Activated T-helper 1 cell treated with anti-CD3 and anti-CD28 coated beads, Interleukin-12 subunit alpha, Interleukin-12 subunit beta, Interleukin-2, Interleukin-4 antibody, amounts not matched to agents 30 ng/mL and 10 ng/mL and 1 ng/mL, durations not matched to agents 14 hours and 24 hours and 36 hours (primary cell): Measurements from ENCODE around the gene ANKRD17. TPM values are rescaled to one million over a fixed set of nuclear protein-coding genes. Genes with fewer than 3 reads are reported as not detected.
"Not testable (repeated sequence)": the region's sequence is repeated elsewhere in the genome, so short reads cannot be mapped to it uniquely, and the experiment has no call there.

Source experiments
- DNase-seq: peaks from one replicate; pipeline ENCODE4 v3.0.0; 2021; ENCODE audit warnings: low spot score
- H3K27ac Mint-ChIP-seq: one replicate; pipeline ENCODE4 v1.8.0; 2021; ENCODE audit warnings: mild to moderate bottlenecking, mixed read lengths
- H3K27me3 Mint-ChIP-seq: one replicate; pipeline ENCODE4 v1.8.0; 2022; ENCODE audit warnings: mild to moderate bottlenecking, moderate library complexity, mixed read lengths; ENCODE audit not compliant: insufficient read depth
- H3K36me3 Mint-ChIP-seq: one replicate; pipeline ENCODE4 v1.8.0; 2021; ENCODE audit warnings: low read depth, mixed read lengths
- H3K4me1 Mint-ChIP-seq: one replicate; pipeline ENCODE4 v1.8.0; 2021; ENCODE audit warnings: low read depth, mixed read lengths
- H3K4me3 Mint-ChIP-seq: one replicate; pipeline ENCODE4 v1.8.0; 2021; ENCODE audit warnings: mild to moderate bottlenecking, moderate library complexity, mixed read lengths
- H3K9me3 Mint-ChIP-seq: one replicate; pipeline ENCODE4 v1.8.0; 2021; ENCODE audit warnings: mixed read lengths
- intact Hi-C: fragments of 100-400 bp; cut with micrococcal nuclease; formaldehyde crosslinking; loops from one replicate; pipeline ENCODE4 v1.15.1; 2024
- total RNA-seq: library from RNA; stranded (reverse); gene quantifications from 2 replicates; pipeline ENCODE4 v1.2.3, GENCODE V29; 2022

ANKRD17 gene
- total RNA-seq, 1 donor from 2014 or later, result 68.6 TPM

- H3K27me3 Mint-ChIP-seq, result no peaks in the 10 kb centered on the region
- no peak overlapping the region for H3K4me3 Mint-ChIP-seq
- no peak overlapping the region for H3K27ac Mint-ChIP-seq
- peaks cover 28% of the 10 kb centered on the region for H3K36me3 Mint-ChIP-seq
- H3K9me3 Mint-ChIP-seq, result peaks cover 4% of the 10 kb centered on the region
- intact Hi-C loops, result no loop called here
- H3K4me1 Mint-ChIP-seq, result peaks cover 14% of the 10 kb centered on the region
- DNase-seq, result no peak
Observed at GRCh38 chr4:73211968-73212367, 46.6 kb downstream of the ANKRD17 start.

- Mint-ChIP-seq H3K4me1 (peaks cover 17% of the 10 kb centered on the region), H3K9me3 (peaks cover 10% of the 10 kb centered on the region), H3K4me3 (no peak overlapping the region), H3K27me3 (no peaks in the 10 kb centered on the region), H3K27ac (no peak overlapping the region), H3K36me3 (peaks cover 38% of the 10 kb centered on the region)
- intact Hi-C loops, result no loop called here
- no peak for DNase-seq
Observed at GRCh38 chr4:73208376-73208775, 50.2 kb downstream of the ANKRD17 start.

- no peak overlapping the region for H3K27ac Mint-ChIP-seq
- intact Hi-C loops, result no loop called here
- H3K4me3 Mint-ChIP-seq, result no peak overlapping the region
- peaks cover 35% of the 10 kb centered on the region for H3K36me3 Mint-ChIP-seq
- no peak for DNase-seq
- H3K4me1 Mint-ChIP-seq, result peaks cover 11% of the 10 kb centered on the region
- H3K27me3 Mint-ChIP-seq, result no peaks in the 10 kb centered on the region
- H3K9me3 Mint-ChIP-seq, result peaks cover 19% of the 10 kb centered on the region
Observed at GRCh38 chr4:73206236-73206635, 52.4 kb downstream of the ANKRD17 start.

DNA sequence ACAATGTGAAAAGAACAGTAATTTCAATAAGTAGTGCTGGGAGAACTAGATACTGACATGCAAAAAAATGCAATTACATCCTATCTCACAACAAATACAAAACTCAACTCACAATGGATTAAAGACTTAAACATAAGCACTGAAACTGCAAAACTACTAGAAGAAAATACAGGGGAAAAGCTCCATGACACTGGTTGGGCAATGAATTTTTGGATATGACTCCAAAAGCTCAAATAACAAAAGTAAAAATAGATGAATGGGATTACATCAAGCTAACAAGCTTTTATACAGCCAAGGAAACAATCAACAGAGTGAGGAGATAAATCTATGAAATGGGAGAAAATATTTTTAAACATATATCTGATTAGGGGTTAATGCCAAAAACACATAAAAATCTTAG lies 53.1 kb downstream of the ANKRD17 start:
- Mint-ChIP-seq H3K27me3 (no peaks in the 10 kb centered on the region), H3K27ac (no peak overlapping the region), H3K36me3 (peaks cover 32% of the 10 kb centered on the region)

DNA sequence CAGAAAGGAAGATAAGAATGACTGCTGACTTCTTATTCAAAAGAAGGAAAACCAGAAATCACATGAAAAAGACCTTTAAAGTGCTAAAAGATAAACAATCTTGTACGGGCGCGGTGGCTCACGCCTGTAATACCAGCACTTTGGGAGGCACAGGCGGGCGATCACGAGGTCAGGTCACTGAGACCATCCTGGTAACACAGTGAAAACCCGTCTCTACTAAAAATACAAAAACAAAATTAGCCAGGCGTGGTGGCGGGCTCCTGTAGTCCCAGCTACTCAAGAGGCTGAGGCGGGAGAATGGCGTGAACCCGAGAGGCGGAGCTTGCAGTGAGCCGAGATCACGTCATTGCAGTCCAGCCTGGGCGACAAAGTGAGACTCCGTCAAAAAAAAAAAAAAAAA lies 54.6 kb downstream of the ANKRD17 start:
- Mint-ChIP-seq H3K9me3 (peaks cover 19% of the 10 kb centered on the region), H3K4me1 (peaks cover 23% of the 10 kb centered on the region), H3K36me3 (peaks cover 31% of the 10 kb centered on the region)
- H3K27me3 Mint-ChIP-seq, DNase-seq, intact Hi-C loops, H3K27ac Mint-ChIP-seq, H3K4me3 Mint-ChIP-seq: not testable (repeated sequence)

More for the DNA sequence above, 53.1 kb downstream of the ANKRD17 start:
- Mint-ChIP-seq H3K9me3 (peaks cover 19% of the 10 kb centered on the region), H3K4me1 (peaks cover 14% of the 10 kb centered on the region), H3K4me3 (no peak overlapping the region)
- intact Hi-C loops, result no loop called here
- no peak for DNase-seq

- no peak overlapping the region for H3K4me3 Mint-ChIP-seq
Observed at GRCh38 chr4:73197220-73197619, 61.4 kb downstream of the ANKRD17 start.

DNA sequence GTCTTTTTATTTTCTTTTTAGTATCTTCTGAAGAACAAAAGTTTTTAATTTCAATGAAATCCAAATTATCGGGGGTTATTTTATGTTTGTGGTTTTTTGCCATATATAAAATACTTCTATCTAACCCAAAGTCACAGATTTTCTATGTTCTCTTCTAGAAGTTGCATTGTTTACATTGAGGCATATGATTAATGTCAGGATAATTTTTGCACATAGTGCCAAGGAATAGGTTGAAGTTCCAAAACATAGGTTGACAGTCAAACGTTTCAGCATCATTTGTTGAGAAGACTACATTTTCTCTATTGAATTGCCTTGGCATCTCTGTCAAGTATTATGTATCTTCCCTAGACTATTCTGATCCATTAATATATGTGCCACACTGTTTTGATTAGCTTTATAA lies 64.5 kb downstream of the ANKRD17 start:
- peaks cover 18% of the 10 kb centered on the region for H3K36me3 Mint-ChIP-seq
- peaks cover 19% of the 10 kb centered on the region for H3K4me1 Mint-ChIP-seq
- no peak overlapping the region for H3K27ac Mint-ChIP-seq
- H3K9me3 Mint-ChIP-seq, result peaks cover 5% of the 10 kb centered on the region
- H3K4me3 Mint-ChIP-seq, result no peak overlapping the region
- intact Hi-C loops, result no loop called here
- H3K27me3 Mint-ChIP-seq, result no peaks in the 10 kb centered on the region
- no peak for DNase-seq

More at GRCh38 chr4:73197220-73197619, 61.4 kb downstream of the ANKRD17 start:
- H3K4me1 Mint-ChIP-seq, result peaks cover 29% of the 10 kb centered on the region
- no peaks in the 10 kb centered on the region for H3K27me3 Mint-ChIP-seq
- intact Hi-C loops, result no loop called here
- peaks cover 9% of the 10 kb centered on the region for H3K36me3 Mint-ChIP-seq
- DNase-seq, result no peak
- no peak overlapping the region for H3K27ac Mint-ChIP-seq
- peaks cover 5% of the 10 kb centered on the region for H3K9me3 Mint-ChIP-seq

DNA sequence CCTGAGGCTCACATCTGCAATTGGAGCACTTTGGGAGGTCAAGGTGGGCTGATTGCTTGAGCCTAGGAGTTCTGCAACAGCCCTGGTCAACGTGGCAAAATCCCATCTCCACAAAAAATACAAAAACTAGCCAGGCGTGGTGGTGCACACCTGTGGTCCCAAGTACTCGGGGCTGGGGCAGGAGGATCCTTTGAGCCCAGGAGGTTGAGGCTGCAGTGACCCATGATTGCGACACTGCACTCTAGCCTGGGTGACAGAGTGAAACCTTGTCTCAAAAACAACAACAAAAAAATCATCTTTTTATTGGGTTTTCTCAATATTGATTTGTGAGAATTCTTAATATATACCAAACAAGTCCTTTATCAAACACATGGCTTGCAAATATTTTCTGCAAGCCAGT lies 64.9 kb downstream of the ANKRD17 start:
- Mint-ChIP-seq H3K9me3 (peaks cover 5% of the 10 kb centered on the region), H3K4me1 (peaks cover 15% of the 10 kb centered on the region), H3K4me3 (no peak overlapping the region), H3K27ac (no peak overlapping the region), H3K27me3 (no peaks in the 10 kb centered on the region), H3K36me3 (peaks cover 17% of the 10 kb centered on the region)
- no peak for DNase-seq
- intact Hi-C loops, result no loop called here

DNA sequence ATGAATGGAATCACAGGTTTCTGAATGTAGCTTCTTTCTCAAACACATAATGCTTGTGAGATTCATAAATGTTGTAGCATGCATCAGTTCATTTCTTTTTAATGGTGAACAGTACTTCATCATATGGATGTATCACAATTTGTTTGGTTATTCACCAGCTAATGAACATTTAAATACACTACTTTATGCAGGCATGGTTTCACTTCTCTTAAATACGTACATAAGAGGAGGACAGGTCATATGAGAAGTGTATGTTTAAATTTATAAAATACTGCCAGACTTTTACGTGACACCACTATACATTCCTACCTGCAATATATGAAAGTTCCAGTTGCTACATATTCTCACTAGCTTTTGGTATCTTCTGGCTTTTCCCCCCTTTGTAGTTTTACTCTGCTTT lies 65.4 kb downstream of the ANKRD17 start:
- Mint-ChIP-seq H3K9me3 (peaks cover 5% of the 10 kb centered on the region), H3K4me3 (no peak overlapping the region), H3K27me3 (no peaks in the 10 kb centered on the region), H3K27ac (no peak overlapping the region), H3K36me3 (peaks cover 16% of the 10 kb centered on the region), H3K4me1 (peaks cover 14% of the 10 kb centered on the region)
- DNase-seq, result no peak
- intact Hi-C loops, result no loop called here

DNA sequence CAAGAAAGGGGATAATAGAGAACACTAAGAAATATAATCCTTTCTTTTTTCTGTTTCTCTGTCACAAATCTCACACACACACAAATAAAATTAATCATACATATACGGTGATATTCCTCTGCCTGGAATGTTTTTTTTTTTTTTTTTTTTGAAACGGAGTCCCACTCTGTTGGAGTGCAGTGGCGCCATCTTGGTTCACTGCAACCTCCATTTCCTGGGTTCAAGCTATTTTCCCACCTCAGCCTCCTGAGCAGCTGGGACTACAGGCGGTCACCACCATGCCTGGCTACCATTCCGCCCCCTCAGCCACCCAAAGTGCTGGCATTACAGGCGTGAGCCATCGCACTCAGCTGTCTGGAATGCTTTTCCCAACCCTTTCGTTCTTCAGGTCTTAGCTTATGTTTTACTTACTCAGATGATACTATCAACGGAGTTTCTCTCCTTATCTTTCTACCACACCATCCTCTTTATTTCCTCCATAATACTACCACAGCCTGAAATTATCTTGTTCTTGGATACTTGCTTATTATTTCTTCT lies 69.3 kb downstream of the ANKRD17 start:
- intact Hi-C loops, result no loop called here
- Mint-ChIP-seq H3K9me3 (peaks cover 5% of the 10 kb centered on the region), H3K27ac (no peak overlapping the region), H3K4me1 (peaks cover 14% of the 10 kb centered on the region), H3K27me3 (no peaks in the 10 kb centered on the region), H3K4me3 (no peak overlapping the region), H3K36me3 (peaks cover 19% of the 10 kb centered on the region)
- no peak for DNase-seq

DNA sequence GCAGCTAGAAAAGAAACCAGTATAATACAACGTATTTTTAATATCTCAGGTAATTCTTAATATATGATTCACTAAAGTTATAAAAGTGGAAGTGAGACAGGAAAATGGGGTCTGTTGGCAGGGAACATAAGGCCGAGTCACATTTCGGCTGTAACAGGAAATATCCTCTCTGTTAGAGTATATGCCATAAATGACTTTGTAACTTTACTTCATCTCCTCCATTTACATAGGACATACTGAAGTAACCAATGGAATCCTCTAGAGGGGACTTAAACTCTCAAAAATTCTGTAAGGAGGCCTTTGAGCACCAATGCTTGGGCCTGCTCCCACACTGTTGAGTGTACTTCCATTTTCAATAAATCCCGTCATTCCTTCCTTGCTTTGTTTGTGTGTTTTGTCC lies 71.3 kb downstream of the ANKRD17 start:
- Mint-ChIP-seq H3K27ac (no peak overlapping the region), H3K36me3 (peaks cover 16% of the 10 kb centered on the region), H3K4me1 (peaks cover 11% of the 10 kb centered on the region), H3K9me3 (peaks cover 5% of the 10 kb centered on the region), H3K27me3 (no peaks in the 10 kb centered on the region), H3K4me3 (no peak overlapping the region)
- no peak for DNase-seq
- intact Hi-C loops, result no loop called here

DNA sequence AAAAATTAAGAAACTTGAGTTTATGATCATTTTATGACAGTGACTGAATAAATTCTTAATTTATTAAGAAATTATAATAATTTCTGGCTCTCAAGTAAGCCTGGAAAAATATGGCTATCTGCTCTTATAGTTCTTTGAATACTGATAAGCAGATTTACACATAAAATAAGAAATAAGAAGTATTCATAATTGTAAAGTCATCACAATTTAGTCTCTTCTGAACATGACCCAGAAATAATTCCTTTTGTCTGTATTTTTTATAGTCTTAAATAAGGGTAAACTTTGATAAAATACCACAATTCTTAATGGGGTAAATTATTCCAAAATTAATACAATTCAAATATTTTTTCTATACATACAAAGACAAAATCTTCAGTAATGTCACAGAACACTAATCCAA lies 72.7 kb downstream of the ANKRD17 start:
- Mint-ChIP-seq H3K27ac (no peak overlapping the region), H3K36me3 (peaks cover 16% of the 10 kb centered on the region), H3K27me3 (no peaks in the 10 kb centered on the region), H3K4me1 (peaks cover 11% of the 10 kb centered on the region), H3K9me3 (peaks cover 5% of the 10 kb centered on the region), H3K4me3 (no peak overlapping the region)
- no peak for DNase-seq
- intact Hi-C loops, result no loop called here

DNA sequence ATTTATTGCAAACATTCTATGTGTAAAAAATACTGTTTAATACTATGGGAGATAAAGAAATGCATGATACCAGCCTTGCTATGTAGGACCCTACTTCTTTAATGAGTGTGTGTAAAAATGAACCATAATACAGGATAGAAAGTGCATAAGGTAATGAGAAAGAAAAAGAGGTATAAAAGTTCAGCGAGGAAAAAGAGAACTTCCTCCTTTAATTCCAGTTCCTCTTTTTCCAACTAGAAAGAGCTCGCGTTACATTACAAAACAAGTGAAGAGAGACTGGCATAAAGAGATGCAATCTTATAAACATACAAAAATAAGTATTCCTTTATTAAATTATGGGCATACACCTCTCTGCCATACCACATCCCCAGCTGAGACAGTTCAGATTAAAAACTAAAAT lies 77.4 kb downstream of the ANKRD17 start:
- no peaks in the 10 kb centered on the region for H3K27me3 Mint-ChIP-seq
- no peak overlapping the region for H3K4me3 Mint-ChIP-seq
- H3K4me1 Mint-ChIP-seq, result peaks cover 9% of the 10 kb centered on the region
- H3K9me3 Mint-ChIP-seq, result peaks cover 1% of the 10 kb centered on the region
- intact Hi-C loops, result no loop called here
- no peak overlapping the region for H3K27ac Mint-ChIP-seq
- DNase-seq, result no peak
- peaks cover 10% of the 10 kb centered on the region for H3K36me3 Mint-ChIP-seq

DNA sequence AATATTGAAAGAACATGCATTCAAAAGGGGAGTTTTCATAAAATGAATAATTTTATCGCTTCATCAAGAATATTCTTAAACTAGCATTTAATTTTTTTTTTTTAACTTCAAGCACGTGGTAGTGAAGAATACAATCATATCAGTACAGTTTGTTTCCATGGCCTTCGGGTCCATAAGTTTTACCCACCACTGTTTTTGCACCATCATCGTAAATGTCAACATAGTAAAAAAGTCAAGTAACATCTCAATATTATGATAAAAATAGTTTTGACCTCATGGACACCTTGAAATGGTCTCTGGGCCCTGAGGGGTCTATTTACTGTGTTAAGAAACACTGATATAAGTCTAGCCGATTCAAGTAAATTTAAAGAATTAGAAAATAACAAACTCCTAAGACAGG lies 80.2 kb downstream of the ANKRD17 start:
- H3K4me1 Mint-ChIP-seq, result peaks cover 17% of the 10 kb centered on the region
- intact Hi-C loops, result loop anchor here (5.0 kb wide), 1 partner anchor 44 kb away; no protein-coding TSS in a partner anchor
- H3K36me3 Mint-ChIP-seq, result peaks cover 37% of the 10 kb centered on the region
- peaks cover 23% of the 10 kb centered on the region for H3K9me3 Mint-ChIP-seq
- no peaks in the 10 kb centered on the region for H3K27me3 Mint-ChIP-seq
- DNase-seq, result no peak
- H3K27ac Mint-ChIP-seq, result no peak overlapping the region
- no peak overlapping the region for H3K4me3 Mint-ChIP-seq
